Upper lobe of right lung (tissue), 1 donor: ENCODE measurements around the gene RASGEF1C. TPM values are rescaled to one million over a fixed set of nuclear protein-coding genes. Genes with fewer than 3 reads are reported as not detected.
A peak's percentile ranks its signal among the peaks of the same experiment; 100 is the strongest.

Experiments used
- ATAC-seq: fragments of 200-7000 bp; cut with Tn5 transposase; one replicate; pipeline ENCODE4 v1.9.1; 2020; ENCODE audit warnings: mild to moderate bottlenecking, moderate library complexity
- DNase-seq: peaks from one replicate; pipeline ENCODE4 v3.0.0-alpha.2; 2020
- H3K27ac ChIP-seq: fragments of 200-600 bp; one replicate; pipeline ENCODE4 v1.8.0; 2022
- H3K27me3 ChIP-seq: fragments of 200-600 bp; one replicate; pipeline ENCODE4 v1.8.0; 2022; ENCODE audit warnings: mild to moderate bottlenecking
- H3K36me3 ChIP-seq: fragments of 200-600 bp; one replicate; pipeline ENCODE4 v1.8.0; 2022
- H3K4me1 ChIP-seq: fragments of 200-600 bp; one replicate; pipeline ENCODE4 v1.8.0; 2022
- H3K4me3 ChIP-seq: fragments of 200-600 bp; one replicate; pipeline ENCODE4 v1.8.0; 2022; ENCODE audit warnings: mild to moderate bottlenecking
- H3K9me3 ChIP-seq: fragments of 200-600 bp; one replicate; pipeline ENCODE4 v1.8.0; 2022
- CTCF ChIP-seq: fragments of 200-600 bp; IDR thresholded peaks from one replicate; pipeline ENCODE4 v1.8.0; 2022; ENCODE audit warnings: antibody characterized with exemption
- intact Hi-C: fragments of 100-400 bp; cut with DNase I; formaldehyde crosslinking; loops from one replicate; pipeline ENCODE4 v1.11.0; 2022
- total RNA-seq: library from RNA; stranded (reverse); fragmentation: NEBNext Ultra II Directional; extraction: Animal tissue kit (Norgen Biotek cat#: 25700); gene quantifications from one replicate; pipeline ENCODE4 v1.2.1, GENCODE V29; 2021
- donor health status: DM: no; HTN: yes; CAD: no; lungs with severe emphysema.

Gene RASGEF1C
- total RNA-seq, 1 donor from 2014 or later, result not detected

DNA sequence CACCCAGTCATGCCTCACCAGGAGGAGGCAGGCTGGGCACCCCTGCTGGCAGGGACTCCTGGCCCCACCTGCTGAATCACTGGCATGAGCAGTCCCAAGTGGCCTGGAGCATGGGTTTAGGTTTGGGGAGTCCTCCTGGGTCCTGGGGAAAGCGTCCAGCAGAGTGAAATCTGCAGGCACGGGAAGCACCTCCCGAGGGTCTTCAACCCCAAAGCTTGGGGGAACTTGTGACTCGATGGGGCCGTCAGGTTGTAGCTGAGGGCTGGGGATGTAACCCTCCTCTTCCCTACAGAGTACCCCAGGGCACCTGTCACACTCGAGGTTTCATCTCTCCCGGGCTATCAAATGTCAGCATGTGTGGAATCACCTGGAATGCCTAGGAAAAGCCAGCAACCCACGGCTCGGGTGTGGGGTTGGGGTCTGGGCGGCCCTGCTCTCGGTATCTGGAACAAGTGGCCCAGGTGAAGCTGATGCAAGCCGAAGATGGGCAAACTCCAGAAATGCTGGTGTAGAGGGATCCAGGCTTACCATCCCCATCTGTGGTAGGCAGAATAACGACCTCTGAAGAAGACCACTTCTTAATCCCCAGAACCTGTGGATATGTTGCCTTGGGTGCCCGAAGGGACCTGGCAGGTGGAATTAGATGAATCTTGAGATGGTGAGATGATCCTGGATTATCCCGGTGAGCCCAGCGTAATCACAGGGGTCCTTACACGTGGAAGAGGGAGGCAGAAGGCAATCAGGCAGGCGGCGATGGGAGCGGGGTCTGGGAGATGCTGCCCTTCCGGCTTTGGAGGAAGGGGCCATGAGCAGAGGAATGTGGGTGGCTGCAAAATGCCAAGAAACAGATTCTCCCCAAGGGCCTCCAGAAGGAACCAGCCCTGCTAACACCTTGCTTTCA, 6.1 kb upstream of the RASGEF1C start:
- intact Hi-C loops, result no loop called here
- ATAC-seq (no peak), DNase-seq (peak; percentile 56)
- TF ChIP-seq CTCF, result no peak
- no peak overlapping the region for H3K4me3 ChIP-seq
- no peak overlapping the region for H3K27ac ChIP-seq
- peaks cover 23% of the 10 kb centered on the region for H3K9me3 ChIP-seq
- H3K27me3 ChIP-seq, result peaks cover 4% of the 10 kb centered on the region
- no peaks in the 10 kb centered on the region for H3K36me3 ChIP-seq
- H3K4me1 ChIP-seq, result no peaks in the 10 kb centered on the region

GRCh38 chr5:180213657-180214207, 4.7 kb upstream of the RASGEF1C start:
- Histone ChIP-seq H3K27me3 (peaks cover 4% of the 10 kb centered on the region), H3K27ac (no peak overlapping the region), H3K4me3 (no peak overlapping the region), H3K9me3 (peaks cover 14% of the 10 kb centered on the region), H3K4me1 (no peaks in the 10 kb centered on the region), H3K36me3 (no peaks in the 10 kb centered on the region)
- no peak for TF ChIP-seq CTCF
- DNase-seq, result peak; percentile 17
- ATAC-seq, result no peak
- intact Hi-C loops, result no loop called here

DNA sequence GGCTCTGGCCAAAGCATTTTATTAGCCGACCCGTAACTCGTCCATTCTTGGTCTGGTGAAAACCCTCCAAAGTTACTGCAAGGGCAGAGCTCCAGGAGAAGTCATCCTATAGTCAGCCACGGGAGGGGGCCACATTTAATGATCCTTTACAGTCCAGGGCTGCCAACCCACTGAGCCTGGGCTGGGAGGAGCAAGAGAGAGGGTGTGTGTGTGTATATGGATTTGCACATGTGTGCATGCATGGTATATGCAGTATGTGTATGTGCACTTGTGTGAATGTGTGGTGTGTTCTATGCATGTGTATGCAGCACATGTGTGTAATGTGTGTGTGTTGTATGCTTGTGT, 4.2 kb upstream of the RASGEF1C start:
- intact Hi-C loops, result no loop called here
- DNase-seq (peak; percentile 26), ATAC-seq (no peak)
- Histone ChIP-seq H3K4me3 (no peak overlapping the region), H3K27ac (no peak overlapping the region), H3K36me3 (no peaks in the 10 kb centered on the region), H3K27me3 (peaks cover 7% of the 10 kb centered on the region), H3K4me1 (no peaks in the 10 kb centered on the region), H3K9me3 (peaks cover 9% of the 10 kb centered on the region)
- no peak for TF ChIP-seq CTCF

GRCh38 chr5:180212363-180213255, 3.6 kb upstream of the RASGEF1C start:
- ATAC-seq (no peak), DNase-seq (peak; percentile 58)
- H3K36me3 ChIP-seq, result no peaks in the 10 kb centered on the region
- intact Hi-C loops, result no loop called here
- H3K4me3 ChIP-seq, result no peak overlapping the region
- H3K27ac ChIP-seq, result no peak overlapping the region
- no peaks in the 10 kb centered on the region for H3K4me1 ChIP-seq
- TF ChIP-seq CTCF, result no peak
- H3K9me3 ChIP-seq, result peaks cover 3% of the 10 kb centered on the region
- peaks cover 13% of the 10 kb centered on the region for H3K27me3 ChIP-seq

- no peak for ATAC-seq
- Histone ChIP-seq H3K27me3 (peaks cover 20% of the 10 kb centered on the region), H3K4me1 (no peaks in the 10 kb centered on the region)
These were observed 2.7 kb upstream of the RASGEF1C start for GRCh38 chr5:180211761-180212035.

More at GRCh38 chr5:180211761-180212035, 2.7 kb upstream of the RASGEF1C start:
- H3K36me3 ChIP-seq, result no peaks in the 10 kb centered on the region
- peaks cover 2% of the 10 kb centered on the region for H3K9me3 ChIP-seq
- TF ChIP-seq CTCF, result no peak
- DNase-seq, result peak; percentile 58
- H3K27ac ChIP-seq, result no peak overlapping the region
- no peak overlapping the region for H3K4me3 ChIP-seq
- intact Hi-C loops, result no loop called here
